ENCODE measurements around the gene SNRPA1.
"Not testable (repeated sequence)": the region's sequence is repeated elsewhere in the genome, so short reads cannot be mapped to it uniquely, and the experiment has no call there.

SNRPA1 gene

DNA sequence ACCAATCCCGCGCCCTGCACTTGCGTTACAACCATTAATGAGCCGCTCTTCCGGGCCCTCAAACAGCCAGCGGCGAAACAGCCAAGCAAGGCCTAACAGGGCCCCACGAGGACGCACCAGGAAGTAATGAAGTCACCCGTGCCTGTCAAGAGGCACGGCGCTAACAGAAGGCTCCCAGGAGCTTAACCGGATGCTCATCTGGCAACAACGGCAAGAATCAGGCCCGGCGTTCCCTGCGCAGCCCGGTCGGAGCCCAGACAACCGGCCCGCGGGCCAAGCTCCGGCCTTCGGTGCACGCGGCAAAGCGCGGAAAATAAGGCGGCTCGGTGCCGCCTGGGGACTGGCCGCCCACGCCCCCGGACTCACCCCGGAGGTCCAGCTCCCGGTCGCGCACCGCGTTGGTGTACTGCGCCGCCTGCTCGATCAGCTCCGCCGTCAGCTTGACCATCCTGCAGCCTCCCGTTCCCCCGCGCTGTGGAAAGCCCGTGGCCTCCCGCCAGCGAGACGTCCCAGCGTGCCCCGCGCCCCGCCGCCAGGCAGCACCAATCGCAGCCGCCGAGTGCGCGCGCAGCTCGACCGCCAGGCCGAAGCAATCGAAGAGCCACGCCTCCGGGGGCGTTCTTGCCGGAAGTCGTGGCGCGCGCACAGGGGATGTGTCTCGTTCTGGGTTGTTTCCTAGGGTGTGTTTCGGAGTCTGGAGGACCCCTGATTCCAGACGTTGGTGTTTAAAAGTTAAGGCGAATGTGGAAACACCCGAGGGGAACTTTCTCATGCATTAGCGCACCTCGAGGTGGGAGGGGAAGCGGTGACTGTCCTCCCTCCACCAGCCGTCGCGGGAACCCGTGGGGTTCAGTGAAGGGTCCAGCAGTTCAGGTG, at the start of gene SNRPA1:
Gene SNRPA1 (minus strand): TSS at position 518 of the 876 bp plus-strand sequence. CDS start 70 bp downstream, at position 448.
- DNase-seq (ENCODE audit: low spot score), result peak; percentile 93

DNA sequence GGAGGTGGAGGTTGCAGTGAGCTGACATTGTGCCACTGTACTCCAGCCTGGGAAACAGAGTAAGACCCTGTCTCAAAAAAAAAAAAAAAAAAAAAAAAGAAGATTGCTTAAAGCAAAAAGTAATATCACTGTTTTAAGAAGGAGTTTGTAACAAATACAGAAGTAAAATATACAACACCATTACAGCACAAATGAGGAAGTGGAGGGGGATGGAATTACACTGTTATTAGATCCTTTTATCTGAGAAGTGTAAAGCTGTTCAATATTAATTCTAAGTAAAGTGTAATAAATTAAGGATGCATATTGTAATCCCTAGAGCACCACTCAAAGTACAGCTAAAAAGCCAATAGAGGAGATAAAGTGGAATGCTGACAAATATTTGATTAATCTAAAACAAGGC, 47.0 kb upstream of the SNRPA1 start:
- no peak for DNase-seq (ENCODE audit: low spot score)

DNA sequence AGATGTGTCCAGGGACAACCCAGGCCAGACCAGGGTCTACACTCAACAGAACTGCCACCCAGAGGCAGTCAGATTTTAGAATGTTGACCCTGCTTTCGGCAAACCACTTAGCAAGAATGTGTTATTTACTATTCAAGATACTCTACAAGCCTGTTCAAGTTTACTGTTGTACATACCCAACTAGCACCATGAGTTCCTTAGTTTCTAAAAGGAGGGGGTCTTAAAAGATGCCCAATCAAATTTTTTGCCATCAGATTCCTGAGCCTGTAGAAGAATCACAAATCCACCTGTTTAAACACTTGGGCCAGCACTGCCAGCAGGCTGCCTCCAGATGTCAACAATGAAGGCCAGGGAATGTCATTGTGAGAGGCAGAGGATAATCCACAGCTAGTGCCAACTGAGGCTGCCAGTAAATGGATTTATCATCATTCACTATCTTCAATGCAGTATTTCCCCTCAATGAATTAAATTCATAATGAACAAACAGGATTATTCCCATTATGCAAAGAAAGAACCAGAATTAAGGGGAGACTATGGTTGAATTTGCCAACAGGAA, 43.5 kb upstream of the SNRPA1 start:
- no peak for DNase-seq (ENCODE audit: low spot score)

DNA sequence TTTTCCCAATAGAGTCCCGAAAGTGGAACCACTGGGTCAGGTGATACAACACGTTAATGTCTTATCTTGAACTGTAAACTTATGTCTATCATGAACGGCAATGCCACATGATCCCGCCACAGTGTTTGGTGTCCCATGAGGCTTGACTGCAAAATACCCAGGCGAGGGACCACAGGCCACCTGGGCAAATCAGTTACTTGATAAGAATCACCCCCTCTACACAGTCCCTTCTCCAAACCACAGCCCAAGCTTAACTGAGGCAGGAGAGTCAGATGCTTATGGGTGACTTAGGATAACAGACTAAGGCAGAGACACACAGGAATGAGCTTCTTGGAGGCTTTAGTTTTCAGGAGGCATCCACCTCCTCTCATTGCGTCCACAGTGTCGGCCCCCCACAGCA, 42.9 kb upstream of the SNRPA1 start:
- no peak for DNase-seq (ENCODE audit: low spot score)

DNA sequence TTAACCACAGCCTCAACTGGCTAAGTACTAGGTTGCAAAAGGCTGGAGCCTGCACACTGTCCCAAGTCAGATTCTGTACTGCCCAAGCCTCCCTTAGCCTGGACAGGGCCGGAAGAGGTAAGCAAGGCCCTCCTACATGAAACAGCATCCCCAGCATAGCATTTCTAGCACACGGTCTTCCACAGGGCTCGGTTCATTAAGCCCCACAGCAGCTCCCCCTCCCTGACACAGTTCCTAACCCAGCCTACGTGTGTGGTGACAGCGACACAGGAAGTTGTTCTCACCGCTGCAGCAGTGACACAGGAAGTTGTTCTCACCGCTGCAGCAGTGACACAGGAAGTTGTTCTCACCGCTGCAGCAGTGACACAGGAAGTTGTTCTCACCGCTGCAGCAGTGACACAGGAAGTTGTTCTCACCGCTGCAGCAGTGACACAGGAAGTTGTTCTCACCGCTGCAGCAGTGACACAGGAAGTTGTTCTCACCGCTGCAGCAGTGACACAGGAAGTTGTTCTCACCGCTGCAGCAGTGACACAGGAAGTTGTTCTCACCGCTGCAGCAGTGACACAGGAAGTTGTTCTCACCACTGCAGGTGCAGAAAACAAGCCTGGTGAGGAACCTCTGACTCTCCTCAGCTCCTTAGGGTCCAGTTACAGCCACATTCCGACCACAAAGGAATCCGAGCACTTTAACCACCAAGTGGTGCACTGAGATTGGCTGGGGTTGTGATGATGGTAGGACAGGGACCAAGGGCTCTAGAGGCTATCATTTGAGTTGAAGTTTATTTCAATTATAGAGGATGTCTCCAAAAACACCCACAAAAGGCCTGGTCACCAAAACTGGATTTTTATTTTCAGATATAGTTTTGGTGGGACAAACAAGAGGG, 39.1 kb upstream of the SNRPA1 start:
- not testable (repeated sequence) for DNase-seq (ENCODE audit: low spot score)

DNA sequence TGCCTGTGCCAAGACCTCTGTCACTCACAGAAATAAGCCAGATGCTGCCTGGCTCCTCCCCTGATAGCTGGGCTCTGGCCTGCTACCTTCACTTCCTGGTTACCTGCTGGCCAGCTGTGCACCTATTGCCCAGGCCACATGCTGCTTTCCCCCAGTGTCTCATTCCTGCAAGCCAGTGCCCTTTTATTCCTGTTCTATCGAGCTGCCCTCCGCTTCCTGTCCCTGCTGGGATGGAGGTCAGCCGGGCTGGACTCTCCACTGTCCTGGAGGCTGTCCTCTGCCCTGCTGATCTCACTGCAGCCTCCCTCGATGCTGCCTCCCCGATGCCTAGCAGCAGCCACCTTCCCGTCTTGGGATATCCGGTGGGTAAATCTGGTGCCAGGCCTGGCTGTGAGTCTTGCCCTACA, 37.0 kb upstream of the SNRPA1 start:
- DNase-seq (ENCODE audit: low spot score), result no peak

DNA sequence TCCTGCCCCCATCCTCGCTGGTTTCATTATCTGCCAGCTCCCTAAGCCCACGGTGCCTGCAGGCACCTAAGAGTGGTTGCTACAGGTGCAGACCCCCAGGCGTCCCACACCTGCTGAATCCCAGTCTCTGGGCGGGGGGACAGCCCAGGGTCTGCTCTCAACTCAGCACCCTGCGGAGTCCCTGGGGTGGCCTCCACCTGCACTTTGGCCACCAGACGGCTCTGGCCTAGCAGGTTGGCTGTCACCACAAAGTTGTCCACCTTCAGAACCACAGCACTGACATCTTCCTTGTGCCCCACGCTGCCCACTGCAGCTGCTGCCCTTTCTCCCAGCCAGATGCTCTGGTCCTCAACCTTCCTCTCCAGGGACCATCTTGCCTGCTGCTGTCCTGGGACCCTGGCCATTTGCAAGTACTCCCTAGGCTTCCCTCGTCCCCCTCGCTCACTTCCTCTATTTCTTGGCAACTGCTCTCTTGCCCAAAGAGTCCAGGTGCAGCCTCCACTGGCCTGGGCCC, 34.9 kb upstream of the SNRPA1 start:
- no peak for DNase-seq (ENCODE audit: low spot score)

DNA sequence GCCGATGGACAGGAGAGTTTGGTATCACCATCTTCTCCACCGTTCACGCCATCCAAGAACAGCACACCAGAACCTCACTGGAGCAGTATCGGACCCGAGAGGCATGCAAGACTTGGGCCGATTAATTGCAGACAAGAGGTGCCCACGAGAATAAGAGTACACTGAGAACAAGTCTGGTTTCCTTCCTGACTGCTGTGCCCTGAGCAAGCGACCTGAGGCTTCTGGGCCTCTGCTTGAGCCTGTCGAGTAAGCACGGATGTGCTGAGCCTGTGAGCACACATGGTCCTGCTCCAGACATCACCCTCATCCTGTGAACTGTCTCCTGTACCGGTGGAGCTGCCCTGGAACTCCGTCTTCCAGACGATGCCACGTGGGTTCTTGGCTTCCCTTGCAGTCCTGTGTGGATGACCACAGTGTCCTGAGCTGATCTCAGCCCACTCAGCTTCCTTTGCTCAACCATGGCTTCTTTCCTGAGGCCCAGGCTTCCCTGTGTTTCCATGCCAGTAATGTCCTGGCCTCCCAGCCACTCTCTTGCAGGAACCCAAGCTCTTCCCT, 34.3 kb upstream of the SNRPA1 start:
- no peak for DNase-seq (ENCODE audit: low spot score)

DNA sequence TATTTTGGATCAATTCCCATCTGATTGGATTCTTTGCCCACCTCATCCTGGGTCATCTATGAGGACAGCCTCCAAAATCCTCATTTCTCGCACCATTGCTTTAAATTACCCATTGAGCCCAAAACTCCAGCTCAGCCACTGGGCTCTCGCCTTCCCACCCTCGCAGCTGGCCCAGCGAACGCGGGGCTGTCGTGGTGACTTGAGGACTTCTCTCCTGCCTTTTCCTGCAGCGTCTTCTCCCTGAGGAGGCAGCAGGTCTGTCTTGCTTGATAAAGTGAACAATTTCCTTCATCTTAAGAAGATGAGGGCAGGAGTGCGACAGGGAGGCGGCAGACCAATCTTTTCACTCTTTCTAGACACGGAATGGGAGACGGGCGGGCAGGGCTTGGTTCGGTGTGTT, 33.0 kb upstream of the SNRPA1 start:
- no peak for DNase-seq (ENCODE audit: low spot score)

DNA sequence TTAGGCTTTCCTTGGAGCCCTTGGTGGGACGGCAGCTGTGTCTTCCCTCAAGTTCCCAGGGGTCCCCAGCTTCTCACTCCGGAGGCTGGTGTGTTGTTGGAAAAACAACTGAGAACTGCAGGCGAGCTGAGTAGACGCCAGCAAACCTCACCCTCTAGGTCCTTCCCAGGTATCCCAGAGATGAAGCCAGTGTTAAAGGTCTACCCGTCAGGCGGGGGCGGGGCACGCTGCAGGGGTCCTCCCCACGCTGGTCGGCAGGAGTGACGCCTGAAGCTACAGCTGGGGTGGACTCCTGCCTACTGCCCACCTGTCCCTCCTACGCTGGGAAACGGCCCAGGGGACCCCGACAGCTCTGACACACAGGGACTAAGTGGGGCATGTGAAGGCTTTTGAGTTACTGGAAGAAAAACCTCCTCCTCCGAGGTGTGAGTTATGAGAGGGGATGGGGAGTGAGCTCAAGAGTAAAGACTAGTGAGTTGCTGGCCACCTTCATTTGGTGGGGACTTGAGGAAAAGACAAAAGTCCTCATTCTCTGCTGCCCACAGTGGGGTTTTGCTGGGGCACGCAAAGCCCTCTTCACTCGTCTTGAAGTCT, 32.2 kb upstream of the SNRPA1 start:
- DNase-seq (ENCODE audit: low spot score), result no peak

DNA sequence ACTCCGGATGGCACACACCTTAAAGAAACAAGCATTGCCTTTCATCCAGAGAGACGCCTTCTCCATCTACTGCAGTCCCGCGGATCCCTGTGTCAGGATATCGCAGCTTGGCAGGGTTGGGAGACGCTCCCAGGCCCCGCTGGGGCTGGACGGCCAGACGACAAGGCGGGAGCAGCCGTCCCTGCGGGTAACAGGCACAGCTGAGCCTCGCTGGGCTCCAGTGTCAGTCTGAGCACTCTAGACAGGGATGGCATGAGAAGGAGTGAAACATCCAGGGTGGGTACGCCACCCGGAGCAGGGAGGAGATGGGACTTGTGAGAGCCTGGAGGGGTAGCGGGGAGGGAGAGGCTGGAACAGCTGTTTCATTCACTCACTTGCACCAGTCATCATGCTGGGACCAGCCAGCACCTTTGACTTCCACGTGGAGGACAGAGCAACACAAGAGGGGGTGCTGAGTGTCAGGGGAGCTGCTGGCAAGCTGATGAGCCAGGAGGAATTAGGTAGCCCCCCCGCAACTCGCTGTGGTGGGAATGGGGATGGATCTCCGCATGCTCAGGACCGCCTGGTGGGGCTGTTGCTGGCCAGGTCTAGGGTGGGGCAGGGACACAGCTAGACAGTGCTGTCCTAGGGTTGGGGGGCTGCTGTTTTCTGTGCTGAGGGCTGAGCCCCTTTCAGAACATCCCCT, 31.6 kb upstream of the SNRPA1 start:
- no peak for DNase-seq (ENCODE audit: low spot score)

DNA sequence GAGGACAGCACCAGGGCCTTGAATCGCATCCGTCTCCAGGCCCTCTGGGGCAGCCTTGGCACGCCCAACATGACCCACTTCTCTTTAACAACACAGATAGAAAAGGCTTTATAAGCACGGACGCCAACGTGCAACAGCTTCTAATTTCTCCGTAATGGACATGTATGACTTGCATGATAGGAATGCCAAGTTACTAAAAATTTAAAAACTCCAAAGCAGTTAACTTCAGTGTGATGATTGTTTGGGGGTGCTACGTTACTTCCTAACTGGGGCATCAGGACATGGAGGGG, 30.9 kb upstream of the SNRPA1 start:
- DNase-seq (ENCODE audit: low spot score), result no peak

DNA sequence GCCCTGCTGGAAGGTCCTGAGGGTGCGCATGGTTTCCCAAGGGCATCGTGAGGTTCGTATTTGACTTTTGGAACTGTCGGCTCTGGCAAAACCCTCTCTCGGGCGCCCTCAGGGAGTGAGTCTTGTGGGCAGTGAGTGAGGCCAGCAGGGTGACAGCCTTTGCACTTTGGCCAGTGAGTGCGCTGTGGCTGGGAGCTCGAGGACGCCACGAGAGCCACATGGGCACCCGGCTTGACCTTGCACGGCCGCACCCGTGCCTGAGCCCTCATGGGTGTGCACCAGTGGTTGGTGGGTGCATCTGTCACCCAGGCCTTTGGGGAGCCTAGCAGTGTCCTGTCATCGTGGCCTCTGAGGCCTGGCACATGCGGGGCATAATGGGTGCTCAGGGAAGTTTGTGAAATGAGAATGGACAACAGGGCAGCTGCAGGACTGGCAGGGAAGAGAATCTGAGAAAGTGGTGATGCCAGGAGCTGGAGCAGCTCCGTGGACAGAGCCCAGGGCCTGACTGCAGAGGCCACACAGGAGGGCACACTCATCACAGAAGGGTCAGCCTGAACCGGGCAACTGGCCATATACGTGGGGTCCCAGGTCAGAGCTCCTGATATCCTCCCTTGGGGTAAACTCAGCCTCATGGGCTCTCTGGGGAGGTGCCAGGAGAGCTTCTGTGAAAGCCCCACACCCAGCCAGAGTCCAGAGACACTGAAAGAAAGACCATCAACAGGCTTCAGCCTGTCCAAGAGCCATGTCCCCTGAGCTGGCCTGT, 30.4 kb upstream of the SNRPA1 start:
- DNase-seq (ENCODE audit: low spot score), result no peak

DNA sequence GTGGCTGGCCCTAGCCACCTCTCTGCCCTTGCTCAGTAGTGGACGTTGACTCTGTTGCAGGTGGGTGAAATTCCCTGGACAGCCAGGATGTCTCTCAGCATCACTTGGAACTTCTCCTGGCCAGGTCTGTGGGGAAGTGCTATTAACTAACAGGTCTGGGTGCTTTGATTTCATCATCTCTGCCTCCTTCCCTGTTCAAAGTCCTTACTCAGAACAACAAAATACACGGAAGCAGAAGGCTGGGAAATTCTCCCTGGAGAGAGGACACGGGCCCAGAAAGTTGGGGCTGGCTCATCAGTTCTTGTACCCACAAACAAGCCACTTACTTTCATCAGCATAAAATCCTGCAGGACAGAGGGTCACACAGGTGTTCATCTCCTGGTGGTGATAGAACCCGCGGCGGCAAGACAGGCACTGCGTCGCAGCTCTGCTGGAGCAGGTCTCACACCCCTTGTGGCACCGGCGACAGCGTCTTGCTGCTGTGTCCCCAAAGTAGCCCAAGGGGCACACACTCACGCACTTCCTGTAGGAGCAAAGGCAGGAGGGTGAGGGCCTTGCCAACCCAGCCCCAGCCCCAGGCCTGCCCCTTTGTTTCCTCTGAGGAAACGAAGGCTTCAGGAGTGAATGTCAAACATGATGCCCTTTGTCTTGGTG, 29.6 kb upstream of the SNRPA1 start:
- peak; percentile 83 for DNase-seq (ENCODE audit: low spot score)

DNA sequence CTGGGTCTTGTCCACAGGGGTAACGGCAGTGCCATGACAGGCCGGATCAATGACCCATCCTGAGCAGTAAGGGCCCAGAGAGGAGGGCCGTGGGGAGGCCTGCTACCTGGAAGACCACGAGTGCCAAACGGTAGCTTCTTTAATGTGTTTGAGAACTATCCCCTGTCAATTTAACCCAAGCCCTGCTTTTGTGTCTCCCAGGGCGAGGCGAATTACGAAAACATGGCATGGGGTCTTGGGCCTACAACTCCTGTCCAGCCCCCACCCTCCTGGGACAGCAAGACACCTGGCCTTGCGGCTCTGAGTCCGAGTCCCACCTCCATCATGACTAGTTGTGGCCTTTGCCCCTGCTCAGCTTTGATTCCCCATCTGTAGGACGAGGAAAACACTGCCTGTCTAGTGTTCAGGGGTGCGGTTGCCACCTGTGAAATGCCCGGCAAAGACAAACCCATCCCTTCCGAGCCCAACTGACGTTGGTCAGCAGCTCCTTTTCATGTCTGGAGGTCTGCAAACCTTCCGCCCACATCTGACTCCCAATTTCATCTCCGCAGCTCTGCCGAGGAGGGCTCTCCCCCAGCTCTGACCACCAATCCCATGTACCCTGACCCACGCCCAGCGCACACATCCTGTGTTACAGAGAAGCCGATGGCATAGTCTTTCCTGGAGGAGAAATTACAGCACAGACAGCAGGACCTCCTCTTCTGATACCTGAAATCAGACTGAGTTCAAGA, 28.9 kb upstream of the SNRPA1 start:
- no peak for DNase-seq (ENCODE audit: low spot score)

DNA sequence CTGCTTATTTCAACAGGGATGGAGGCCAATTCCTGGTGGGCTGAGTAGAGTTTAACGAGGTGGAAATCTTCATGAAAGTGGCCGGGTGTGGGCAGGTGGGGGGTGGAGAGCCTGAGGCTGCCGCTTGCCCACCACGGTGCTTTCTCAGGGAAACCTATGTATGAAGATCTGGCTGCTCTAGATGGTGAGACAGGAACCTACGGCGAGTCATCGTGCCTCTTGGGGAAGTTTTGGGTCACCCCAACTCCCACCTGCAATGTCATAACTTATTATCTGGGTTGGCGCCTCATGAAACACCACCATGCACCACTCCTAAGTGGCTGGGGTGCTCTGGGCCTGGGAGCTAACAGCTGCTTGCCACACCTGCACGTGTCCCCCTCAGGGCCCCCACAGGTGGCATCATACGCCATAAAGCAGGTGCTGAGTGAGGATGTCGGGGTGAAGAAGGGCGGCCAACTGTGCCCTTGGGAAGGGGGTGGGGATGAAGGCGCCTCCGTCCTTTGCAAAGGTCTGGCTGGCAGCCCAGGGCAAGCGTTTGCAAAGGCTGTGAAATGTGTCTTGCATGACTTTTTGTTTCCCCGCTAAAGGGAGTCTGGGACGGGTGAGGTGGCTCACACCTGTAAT, 27.9 kb upstream of the SNRPA1 start:
- DNase-seq (ENCODE audit: low spot score), result no peak

DNA sequence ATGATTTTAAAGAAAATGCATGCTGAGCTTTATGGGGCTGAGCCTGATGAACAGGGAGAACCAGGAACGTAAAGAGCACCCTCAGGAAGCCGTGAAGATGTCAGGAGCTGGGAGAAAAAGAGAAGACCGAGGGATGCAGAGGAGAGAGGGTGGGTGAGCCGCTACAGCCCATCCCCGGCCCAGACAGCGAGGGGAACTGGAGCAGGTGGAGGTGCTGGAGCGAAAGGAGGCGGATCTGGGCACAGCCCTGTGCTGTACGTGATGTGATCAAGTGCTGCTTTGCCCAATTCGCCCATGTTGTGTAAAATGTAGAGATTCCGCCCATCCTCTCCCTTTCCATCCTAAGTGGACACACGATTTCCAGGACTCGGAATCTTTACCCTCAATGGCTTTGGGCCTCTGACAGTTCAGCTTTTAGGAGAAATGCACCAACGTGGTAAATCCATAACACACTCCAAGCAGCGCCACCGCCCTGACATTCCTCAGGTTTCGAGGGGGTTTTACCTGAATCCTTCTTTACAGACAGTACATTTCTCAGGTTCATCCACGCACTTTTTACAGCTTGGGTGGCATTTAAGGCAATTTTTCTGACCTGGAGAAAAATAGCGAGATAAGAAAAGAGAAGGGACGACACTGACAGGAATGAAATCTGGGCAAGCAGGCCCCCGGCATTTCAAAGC, 27.1 kb upstream of the SNRPA1 start:
- DNase-seq (ENCODE audit: low spot score), result no peak

DNA sequence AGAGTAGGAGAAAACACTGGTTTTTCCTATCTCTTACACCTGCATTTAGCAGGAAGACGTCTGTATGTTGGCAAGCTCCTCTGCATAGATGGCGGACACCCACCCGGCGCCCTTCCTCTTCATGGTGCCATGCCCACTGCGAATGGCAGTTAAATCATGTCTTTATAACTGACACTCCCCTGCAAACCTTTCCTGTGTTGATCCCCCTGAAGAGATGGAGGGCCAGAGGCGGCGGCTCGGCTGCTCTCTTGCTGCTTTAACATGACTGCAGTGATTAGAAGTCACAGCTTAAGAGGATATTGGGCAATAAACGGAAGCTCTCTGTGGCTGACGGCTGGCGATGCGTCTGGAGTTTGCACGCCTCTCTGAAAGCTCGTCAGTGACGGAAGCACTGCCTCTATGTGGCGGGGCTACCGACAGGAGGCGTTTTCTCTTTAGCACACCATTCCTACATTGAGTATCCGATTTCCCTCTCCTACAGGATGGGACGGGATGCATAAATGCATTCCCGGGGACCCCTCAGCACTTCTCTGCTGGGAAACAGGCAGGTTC, 25.5 kb upstream of the SNRPA1 start:
- DNase-seq (ENCODE audit: low spot score), result no peak
